K562 (cell line): ENCODE measurements around the gene FRMD7. TPM values are rescaled to one million over a fixed set of nuclear protein-coding genes. Genes with fewer than 3 reads are reported as not detected.

Source experiments
- ATAC-seq: fragments of 200-7000 bp; cut with Tn5 transposase; 3 replicates; pipeline ENCODE4 v1.9.1; 2020; ENCODE audit warnings: moderate library complexity
- BruUV-seq: library from RNA; stranded (reverse); fragments of 400-500 nt; replicated peaks from 2 replicates; lab custom pipeline; 2021; lab: Mats Ljungman, UMichigan
- CTCF ChIA-PET: fragments of 300-600 bp; formaldehyde crosslinking; extraction: SDS; loops from one replicate; lab custom pipeline; 2021; ENCODE audit warnings: low intra/inter-chr PET ratio; lab: Yijun Ruan, JAX
- POLR2A ChIA-PET: fragments of 300-600, 350-650 bp; sonication (Branson Sonifier 250); formaldehyde crosslinking; extraction: SDS; loops from one replicate; lab custom pipeline; 2021; ENCODE audit warnings: antibody characterized with exemption, inconsistent platforms; lab: Yijun Ruan, JAX
- DNase-seq, 4 experiments: peaks; one replicate each; pipeline versions ENCODE4 v3.0.0 to v3.0.0-alpha.2; 2011 to 2018; ENCODE audit warnings: low spot score in 3 of 4, mixed read lengths in 3 of 4; ENCODE audit errors: extremely low read depth in 1 of 4
- FAIRE-seq: peaks from 2 replicates; lab custom pipeline; 2011; peaks lifted over from hg19 to GRCh38; lab: Jason Lieb, UNC
- H2AFZ ChIP-seq: 2 replicates; pipeline ENCODE4 v1.6.0; 2011; ENCODE audit warnings: low read depth, low read length, control low read depth, inconsistent platforms
- H3K27ac ChIP-seq: fragments of 200-600 bp; 3 replicates; pipeline ENCODE4 v1.8.0; 2011; ENCODE audit warnings: low read depth, mild to moderate bottlenecking, control low read depth, inconsistent platforms, low read length, moderate library complexity, mixed read lengths; ENCODE audit errors: extremely low read depth
- H3K27me3 ChIP-seq, 2 experiments: fragments of 300-600 bp in 1 of 2; 2 replicates in 1 of 2; 3 replicates in 1 of 2; pipeline versions ENCODE4 v1.6.0 to v1.8.0; 2011; ENCODE audit warnings: inconsistent platforms in 2 of 2, low read length in 2 of 2, mild to moderate bottlenecking in 1 of 2, mixed read lengths in 1 of 2, moderate library complexity in 1 of 2; ENCODE audit not compliant: control insufficient read depth in 2 of 2, insufficient read depth in 2 of 2
- H3K36me3 ChIP-seq: fragments of 300-600 bp; 3 replicates; pipeline ENCODE4 v1.8.0; 2011; ENCODE audit warnings: mild to moderate bottlenecking, low read length, inconsistent platforms; ENCODE audit not compliant: control insufficient read depth, insufficient read depth
- H3K4me1 ChIP-seq, 2 experiments: fragments of 200-600 bp in 1 of 2; replicated peaks in 1 of 2; 2 replicates in 1 of 2; 3 replicates in 1 of 2; pipeline versions ENCODE4 v1.5.1 to v1.8.0; 2011; ENCODE audit warnings: inconsistent platforms in 2 of 2, low read length in 2 of 2, mild to moderate bottlenecking in 1 of 2, mixed read lengths in 1 of 2, moderate library complexity in 1 of 2; ENCODE audit not compliant: control insufficient read depth in 2 of 2, insufficient read depth in 2 of 2
- H3K4me2 ChIP-seq: 2 replicates; pipeline ENCODE4 v1.6.1; 2011; ENCODE audit warnings: low read length, control low read depth, inconsistent platforms, mixed read lengths; ENCODE audit not compliant: insufficient read depth
- H3K4me3 ChIP-seq: fragments of 200-600 bp; sonication (generic), shearing (Covaris generic); 2 replicates; pipeline ENCODE4 v1.5.1; 2016; ENCODE audit warnings: control low read depth, inconsistent platforms
- H3K79me2 ChIP-seq: fragments of 200-600 bp; 3 replicates; pipeline ENCODE4 v1.8.0; 2011; ENCODE audit warnings: low read length, inconsistent platforms; ENCODE audit not compliant: control insufficient read depth, insufficient read depth
- H3K9ac ChIP-seq, 2 experiments: 2 replicates each; pipeline versions ENCODE4 v1.6.0 to v1.6.1; 2011; ENCODE audit warnings: low read depth in 2 of 2, low read length in 2 of 2, control low read depth in 1 of 2, inconsistent platforms in 1 of 2, mild to moderate bottlenecking in 1 of 2, mixed read lengths in 1 of 2; ENCODE audit not compliant: insufficient read depth in 1 of 2
- H3K9me1 ChIP-seq: one replicate; pipeline ENCODE4 v1.6.0; 2011; ENCODE audit warnings: inconsistent platforms, mild to moderate bottlenecking, low read length, moderate library complexity; ENCODE audit not compliant: control insufficient read depth, insufficient read depth
- H3K9me3 ChIP-seq: replicated peaks from 2 replicates; pipeline ENCODE4 v1.5.1; 2011; ENCODE audit warnings: low read depth, low read length, inconsistent platforms; ENCODE audit not compliant: control insufficient read depth, insufficient read depth
- H4K20me1 ChIP-seq: replicated peaks from 2 replicates; pipeline ENCODE4 v1.6.1; 2011; ENCODE audit warnings: low read length, inconsistent platforms, mixed read lengths; ENCODE audit not compliant: control insufficient read depth, insufficient read depth
- GTF3C2 ChIP-seq: IDR thresholded peaks from 3 replicates; pipeline ENCODE4 v1.6.1; 2011; ENCODE audit warnings: borderline replicate concordance, mild to moderate bottlenecking, moderate library complexity; ENCODE audit not compliant: insufficient read length; ENCODE audit errors: extremely low read depth
- MEIS2 ChIP-seq: fragments of 450-650 bp; IDR thresholded peaks from 2 replicates; pipeline ENCODE4 v1.6.1; 2014; ENCODE audit warnings: mild to moderate bottlenecking; ENCODE audit not compliant: partially characterized antibody
- PBX2 ChIP-seq, 2 experiments: IDR thresholded peaks in 1 of 2; conservative IDR thresholded peaks in 1 of 2; 2 replicates each; pipeline ENCODE4 v1.6.1; 2016; ENCODE audit warnings: low read depth in 2 of 2, mild to moderate bottlenecking in 1 of 2, missing compliant biosample characterization in 1 of 2, missing genetic modification characterization in 1 of 2, moderate library complexity in 1 of 2
- PKNOX1 ChIP-seq: fragments of 450-650 bp; IDR thresholded peaks from 2 replicates; pipeline ENCODE4 v1.6.1; 2016
- TOE1 ChIP-seq, 2 experiments: fragments of 450-650 bp in 1 of 2; sonication (generic) in 1 of 2; formaldehyde crosslinking in 1 of 2; IDR thresholded peaks; 2 replicates each; pipeline versions ENCODE4 v1.7.1 to v1.8.0; 2016 to 2022; ENCODE audit warnings: borderline replicate concordance in 2 of 2, mild to moderate bottlenecking in 2 of 2, antibody characterized with exemption in 1 of 2, inconsistent platforms in 1 of 2, low read depth in 1 of 2, missing genetic modification reagents in 1 of 2, moderate library complexity in 1 of 2
- ZNF165 ChIP-seq: fragments of 250-450 bp; sonication (Bioruptor Pico); IDR thresholded peaks from 2 replicates; pipeline ENCODE4 v1.4.0; 2020; ENCODE audit warnings: borderline replicate concordance
- in situ Hi-C: fragments of 300-500 bp; cut with MboI; formaldehyde crosslinking; loops from 4 replicates; pipeline ENCODE4 v1.15.0; 2018; ENCODE audit warnings: inconsistent platforms, mixed read lengths
- intact Hi-C: fragments of 100-400 bp; cut with micrococcal nuclease; formaldehyde crosslinking; loops from 2 replicates; pipeline ENCODE4 v1.14.2; 2022
- polyA plus RNA-seq, 8 experiments: library from polyadenylated mRNA; depleted of rRNA in 4 of 8; stranded (reverse) in 5 of 8; unstranded in 3 of 8; fragments of >200 nt; fragmentation: Nextera tagmentation in 2 of 8; fragmentation: Illumina TruSeq in 1 of 8; extraction: Ambion mirVana in 2 of 8; extraction: Trizol in 1 of 8; gene quantifications; 2 replicates each; pipeline versions ENCODE4 v1.2.1 to v1.2.3, GENCODE V29; 2011 to 2014; ENCODE audit warnings: inconsistent platforms in 1 of 8, missing spikeins in 1 of 8
- total RNA-seq, 7 experiments: library from RNA; depleted of rRNA in 6 of 7; stranded (reverse); fragments of >200 nt in 6 of 7; fragmentation: Illumina TruSeq in 2 of 7; extraction: Trizol in 2 of 7; gene quantifications; 2 replicates each; pipeline versions ENCODE4 v1.2.1 to v1.2.3, GENCODE V29; 2011 to 2021; ENCODE audit warnings: low replicate concordance in 1 of 7

Gene FRMD7
- total and polyA plus RNA-seq, 9 of the 15 experiments (the other 6 are each of a cell fraction or from before 2014, with no cell fraction given), result 0.06 to 0.09 TPM; not detected in 7

- ATAC-seq (no peak), FAIRE-seq (no peak), DNase-seq (no peak)
- Histone ChIP-seq H3K27me3 (no peaks in the 10 kb centered on the region), H3K79me2 (peaks cover 97% of the 10 kb centered on the region), H4K20me1 (peaks cover 13% of the 10 kb centered on the region), H2AFZ (no peak overlapping the region), H3K4me3 (no peak overlapping the region), H3K9ac (no peak overlapping the region), H3K9me1 (no peaks in the 10 kb centered on the region), H3K27ac (0 out of 3 replicates have a peak overlapping the region, but pooled peaks have one; percentile 22), H3K9me3 (no peaks in the 10 kb centered on the region), H3K4me2 (no peak overlapping the region), H3K4me1 (peaks cover 12 to 44% of the 10 kb centered on the region in 2 experiments), H3K36me3 (peaks cover 41% of the 10 kb centered on the region)
- no TSS peak for BruUV-seq
- peak; percentile 56; the same call in 1 of the 2 replicates for TF ChIP-seq PKNOX1
- TF ChIP-seq MEIS2, result peak; percentile 71
- no peak for TF ChIP-seq PBX2 (CRISPR knock-in tag; IDR thresholded peaks at IDR 0.05; ENCODE audit: low read depth)
- peak; percentile 58 for TF ChIP-seq PBX2 (tag; conservative IDR thresholded peaks at IDR 0.05; ENCODE audit: low read depth)
- TF ChIP-seq TOE1 (IDR thresholded peaks at IDR 0.05; ENCODE audit: borderline replicate concordance), result no peak
- TF ChIP-seq TOE1 (CRISPR knock-in tag; IDR thresholded peaks at IDR 0.05; ENCODE audit: borderline replicate concordance, low read depth), result no peak
- no peak for TF ChIP-seq ZNF165 (CRISPR knock-in tag)
- TF ChIP-seq GTF3C2, result no peak
- in situ Hi-C loops (no loop called here), intact Hi-C loops (no loop called here)
- CTCF ChIA-PET, result no interaction called here
- POLR2A ChIA-PET, result no interaction called here
Observed at GRCh38 chrX:132030264-132030663, 97.6 kb downstream of the FRMD7 start.
